Measurements from ENCODE around the gene OR2L8.

Gene OR2L8

GRCh38 chr1:247998811-247999210 lies 50.2 kb downstream of the OR2L8 start:
- no peak for DNase-seq

Data from amniotic stem cell (primary cell).